ENCODE measurements around the gene RASSF3. TPM values are rescaled to one million over a fixed set of nuclear protein-coding genes. Genes with fewer than 3 reads are reported as not detected.

The RASSF3 gene
- total and polyA plus RNA-seq, 12 donors: 21.7 to 75.8 (median 39.5) TPM

GRCh38 chr12:64713376-64713775 lies 103.1 kb downstream of the RASSF3 start:
- Histone ChIP-seq H3K27ac (no peak overlapping the region), H3K4me1 (replicated peaks in 1 of 2) (no peaks in the 10 kb centered on the region), H3K36me3 (replicated peaks in 1 of 2) (peaks cover 0 to 40% of the 10 kb centered on the region in 2 donors), H3K9me3 (replicated peaks in 1 of 3) (no peaks in the 10 kb centered on the region), H3K27me3 (no peaks in the 10 kb centered on the region), H3K4me3 (no peak overlapping the region)
- intact Hi-C loops (cut with DNase I): no loop called here
- DNase-seq: no peak
- TF ChIP-seq CTCF (IDR thresholded peaks at IDR 0.05): no peak
- no peak for TF ChIP-seq POLR2A (IDR thresholded peaks at IDR 0.05)

- Histone ChIP-seq H3K4me1 (replicated peaks in 1 of 2) (no peaks in the 10 kb centered on the region), H3K9me3 (replicated peaks in 1 of 3) (no peaks in the 10 kb centered on the region), H3K36me3 (replicated peaks in 1 of 2) (peaks cover 0 to 44% of the 10 kb centered on the region in 2 donors), H3K4me3 (no peak overlapping the region), H3K27ac (no peak overlapping the region), H3K27me3 (no peaks in the 10 kb centered on the region)
- TF ChIP-seq CTCF (IDR thresholded peaks at IDR 0.05) (no peak), POLR2A (IDR thresholded peaks at IDR 0.05) (no peak)
- 78 to 92% (median 80%) methylated on average over 5 of the region's 5 CpGs for WGBS, 4 donors
- no peak for DNase-seq
- intact Hi-C loops (cut with DNase I): no loop called here
These were observed 104.3 kb downstream of the RASSF3 start for GRCh38 chr12:64714551-64714968.

DNA sequence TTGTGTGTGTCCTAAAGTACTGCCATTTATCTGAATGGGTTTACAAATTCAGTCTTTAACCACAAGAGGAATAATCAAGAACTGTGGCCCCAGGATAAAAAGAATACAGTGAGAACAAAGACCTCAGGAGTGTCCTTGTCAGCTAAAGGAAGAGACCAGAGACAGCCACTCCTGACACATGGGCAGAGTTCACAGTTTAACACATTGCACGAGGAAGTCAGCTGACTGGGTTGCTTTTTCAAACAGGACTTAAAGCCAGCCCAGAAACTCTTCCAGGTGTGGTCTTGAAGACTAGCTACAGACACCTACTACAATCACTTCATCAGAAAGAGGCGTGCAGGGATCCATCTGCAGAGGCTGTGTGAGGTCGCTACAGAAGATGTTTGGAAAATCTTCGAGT lies 106.1 kb downstream of the RASSF3 start:
- peaks cover 0 to 62% of the 10 kb centered on the region in 2 donors for H3K36me3 ChIP-seq (replicated peaks in 1 of 2)
- DNase-seq: no peak
- H3K27ac ChIP-seq: no peak overlapping the region
- 85 to 90% (median 86%) methylated on average over 4 of the region's 4 CpGs for WGBS, 4 donors
- TF ChIP-seq CTCF (IDR thresholded peaks at IDR 0.05): no peak
- TF ChIP-seq POLR2A (IDR thresholded peaks at IDR 0.05): no peak
- no peaks in the 10 kb centered on the region for H3K27me3 ChIP-seq
- H3K4me3 ChIP-seq: no peak overlapping the region
- H3K9me3 ChIP-seq (replicated peaks in 1 of 3): no peaks in the 10 kb centered on the region
- intact Hi-C loops (cut with DNase I): no loop called here
- no peaks in the 10 kb centered on the region for H3K4me1 ChIP-seq (replicated peaks in 1 of 2)

DNA sequence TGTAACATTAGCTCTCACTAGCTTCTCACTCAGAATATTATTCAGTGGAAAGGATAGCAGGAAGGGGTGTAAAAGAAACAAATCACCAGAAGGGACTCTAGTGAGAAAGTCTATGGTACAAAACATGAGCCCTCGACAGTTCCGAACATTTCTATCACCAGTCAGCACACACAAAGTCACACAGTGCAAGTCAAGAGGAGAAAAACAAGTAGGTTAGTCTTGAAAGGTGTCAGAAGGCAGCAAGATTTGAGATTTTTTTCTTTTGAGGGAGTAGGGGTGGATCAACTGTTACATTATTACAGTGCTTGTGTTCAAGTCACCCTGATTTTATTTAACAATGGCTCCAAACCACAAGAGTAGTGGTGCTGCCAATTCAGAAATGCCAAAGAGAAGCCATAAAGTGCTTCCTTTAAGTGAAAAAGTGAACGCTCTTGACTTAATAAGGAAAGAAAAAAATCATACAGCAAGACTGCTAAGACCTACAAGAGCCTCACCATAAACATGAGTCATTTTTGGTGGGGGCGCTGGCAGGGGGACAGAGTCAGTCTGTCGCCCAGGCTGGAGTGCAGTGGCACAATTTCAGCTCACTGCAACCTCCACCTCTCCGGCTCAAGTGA lies 106.7 kb downstream of the RASSF3 start:
- DNase-seq: no peak
- H3K36me3 ChIP-seq (replicated peaks in 1 of 2): peaks cover 0 to 68% of the 10 kb centered on the region in 2 donors
- H3K4me1 ChIP-seq (replicated peaks in 1 of 2): no peaks in the 10 kb centered on the region
- no peaks in the 10 kb centered on the region for H3K9me3 ChIP-seq (replicated peaks in 1 of 3)
- TF ChIP-seq CTCF (IDR thresholded peaks at IDR 0.05) (no peak), POLR2A (IDR thresholded peaks at IDR 0.05) (no peak)
- H3K4me3 ChIP-seq: no peak overlapping the region
- no peak overlapping the region for H3K27ac ChIP-seq
- WGBS, 4 donors: 89 to 95% (median 93%) methylated on average over 6 of the region's 6 CpGs
- intact Hi-C loops (cut with DNase I): no loop called here
- no peaks in the 10 kb centered on the region for H3K27me3 ChIP-seq

Data from adrenal gland (tissue), 12 donors.